ENCODE data around the gene SLC19A1. TPM values are rescaled to one million over a fixed set of nuclear protein-coding genes. Genes with fewer than 3 reads are reported as not detected.

SLC19A1 gene
- polyA plus RNA-seq, 1 of the 3 experiments (the other 2 are of a cell fraction) = 15.0 TPM

DNA sequence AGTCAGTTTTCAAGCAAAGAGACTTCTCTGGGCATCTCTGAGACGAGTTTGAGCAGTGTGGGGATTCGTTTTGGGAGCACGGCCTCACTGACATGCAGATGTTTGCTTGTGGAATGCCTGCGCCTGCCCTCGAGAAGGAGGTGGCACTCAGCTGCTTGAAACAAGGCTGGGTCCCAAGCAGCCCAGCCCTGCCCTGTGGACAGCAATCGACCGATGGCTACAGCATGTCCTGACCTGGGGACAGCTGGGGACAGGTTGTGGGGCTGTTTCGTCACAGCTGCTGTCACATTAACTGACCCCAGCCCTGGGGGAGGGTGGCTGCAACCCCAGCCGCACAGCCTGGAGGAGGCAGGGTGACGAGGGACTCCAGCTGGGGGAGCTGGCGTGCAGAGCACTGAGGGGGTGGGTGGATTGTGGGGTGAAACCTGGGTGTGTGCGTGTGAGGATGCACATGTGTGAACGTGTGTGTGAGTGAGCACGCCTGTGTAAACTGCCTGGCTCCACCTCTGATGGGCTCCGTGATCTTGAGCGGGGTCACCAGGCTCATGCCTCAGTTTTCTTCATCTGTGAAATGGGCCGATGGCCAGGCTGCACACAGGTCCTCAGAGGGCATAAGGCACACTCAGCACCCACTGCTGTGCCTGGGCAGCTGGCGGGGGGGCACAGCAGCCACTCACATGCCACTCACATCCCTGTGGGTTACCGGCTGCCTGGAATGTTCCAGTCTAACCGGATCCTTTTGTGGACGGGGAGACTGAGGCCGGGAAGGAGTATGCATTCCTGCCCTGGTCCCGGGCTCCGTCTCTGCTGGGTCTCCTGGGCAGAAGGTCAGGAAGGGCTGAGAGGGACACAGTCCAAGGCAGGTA, 87.9 kb downstream of the SLC19A1 start:
- no peaks in the 10 kb centered on the region for H3K9me3 ChIP-seq
- peaks cover 79% of the 10 kb centered on the region for H4K20me1 ChIP-seq (ENCODE audit: insufficient read depth)
- ChIA-PET CTCF (interaction anchor here (0.8 to 2.1 kb wide), 6 partner anchors 9 to 314 kb away, joined by 3 to 6 read pairs (median 5); no protein-coding TSS in a partner anchor), POLR2A (no interaction called here)
- peaks cover 0 to 5% of the 10 kb centered on the region in 2 experiments for H3K36me3 ChIP-seq (replicated peaks in 1 of 2; ENCODE audit: control insufficient read depth in 1 of 2, insufficient read depth in 2 of 2, low read length in 1 of 2)
- no peak for DNase-seq
- no peak overlapping the region for H3K4me3 ChIP-seq (ENCODE audit: low read depth in 2 of 2, low read length in 1 of 2)
- no peak overlapping the region for H2AFZ ChIP-seq (ENCODE audit: low read depth)
- H3K9me2 ChIP-seq = no peaks in the 10 kb centered on the region
- no peak overlapping the region; the same call in 1 of the 2 replicates for H3K4me2 ChIP-seq
- WGBS (ENCODE audit: low lambda C conversion rate) = 93% methylated on average over 19 of the region's 24 CpGs
- H3K79me2 ChIP-seq (ENCODE audit: insufficient read depth) = peaks cover 56% of the 10 kb centered on the region
- H3K27me3 ChIP-seq (ENCODE audit: insufficient read depth) = no peaks in the 10 kb centered on the region
- H3K9ac ChIP-seq = no peak overlapping the region
- peaks cover 0 to 13% of the 10 kb centered on the region in 2 experiments; a peak in 1 of 4 replicates for H3K4me1 ChIP-seq (ENCODE audit: control insufficient read depth in 1 of 2, insufficient read depth in 2 of 2, low read depth in 1 of 2, low read length in 1 of 2)
- peaks cover 18% of the 10 kb centered on the region for H3F3A ChIP-seq (replicated peaks; ENCODE audit: insufficient read depth)
- TF ChIP-seq FOSL2 (IDR thresholded peaks at IDR 0.05; ENCODE audit: borderline replicate concordance, low read depth) (no peak), MXI1 (IDR thresholded peaks at IDR 0.05; ENCODE audit: low read depth, low read length) (no peak), SMC3 (IDR thresholded peaks at IDR 0.05; ENCODE audit: low read depth, low read length) (no peak), FOXM1 (IDR thresholded peaks at IDR 0.05; ENCODE audit: low read depth) (no peak), GATA2 (CRISPR knock-in tag; IDR thresholded peaks at IDR 0.05) (no peak), TEAD4 (IDR thresholded peaks at IDR 0.05; ENCODE audit: borderline replicate concordance, insufficient read depth) (no peak), EZH2phosphoT487 (IDR thresholded peaks at IDR 0.05; ENCODE audit: borderline replicate concordance, low read depth) (no peak), SIN3A (IDR thresholded peaks at IDR 0.05; ENCODE audit: borderline replicate concordance, low read depth, low read length) (no peak), EP300 (IDR thresholded peaks at IDR 0.05; ENCODE audit: borderline replicate concordance in 1 of 2, low read depth in 1 of 2, low read length in 1 of 2) (no peak), CHD2 (IDR thresholded peaks at IDR 0.05; ENCODE audit: low read length, partially characterized antibody) (no peak), POLR2AphosphoS5 (IDR thresholded peaks at IDR 0.05; ENCODE audit: low read depth, low read length) (no peak), ELF1 (IDR thresholded peaks at IDR 0.05) (no peak), GABPA (IDR thresholded peaks at IDR 0.05; ENCODE audit: low read depth) (no peak), TAF1 (IDR thresholded peaks at IDR 0.05; ENCODE audit: borderline replicate concordance, low read depth, low read length) (no peak)
- TF ChIP-seq, protein P1, sequence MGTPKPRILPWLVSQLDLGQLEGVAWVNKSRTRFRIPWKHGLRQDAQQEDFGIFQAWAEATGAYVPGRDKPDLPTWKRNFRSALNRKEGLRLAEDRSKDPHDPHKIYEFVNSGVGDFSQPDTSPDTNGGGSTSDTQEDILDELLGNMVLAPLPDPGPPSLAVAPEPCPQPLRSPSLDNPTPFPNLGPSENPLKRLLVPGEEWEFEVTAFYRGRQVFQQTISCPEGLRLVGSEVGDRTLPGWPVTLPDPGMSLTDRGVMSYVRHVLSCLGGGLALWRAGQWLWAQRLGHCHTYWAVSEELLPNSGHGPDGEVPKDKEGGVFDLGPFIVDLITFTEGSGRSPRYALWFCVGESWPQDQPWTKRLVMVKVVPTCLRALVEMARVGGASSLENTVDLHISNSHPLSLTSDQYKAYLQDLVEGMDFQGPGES (IDR thresholded peaks at IDR 0.05; ENCODE audit: low read depth, low read length) = no peak
- TF ChIP-seq, protein P2, sequence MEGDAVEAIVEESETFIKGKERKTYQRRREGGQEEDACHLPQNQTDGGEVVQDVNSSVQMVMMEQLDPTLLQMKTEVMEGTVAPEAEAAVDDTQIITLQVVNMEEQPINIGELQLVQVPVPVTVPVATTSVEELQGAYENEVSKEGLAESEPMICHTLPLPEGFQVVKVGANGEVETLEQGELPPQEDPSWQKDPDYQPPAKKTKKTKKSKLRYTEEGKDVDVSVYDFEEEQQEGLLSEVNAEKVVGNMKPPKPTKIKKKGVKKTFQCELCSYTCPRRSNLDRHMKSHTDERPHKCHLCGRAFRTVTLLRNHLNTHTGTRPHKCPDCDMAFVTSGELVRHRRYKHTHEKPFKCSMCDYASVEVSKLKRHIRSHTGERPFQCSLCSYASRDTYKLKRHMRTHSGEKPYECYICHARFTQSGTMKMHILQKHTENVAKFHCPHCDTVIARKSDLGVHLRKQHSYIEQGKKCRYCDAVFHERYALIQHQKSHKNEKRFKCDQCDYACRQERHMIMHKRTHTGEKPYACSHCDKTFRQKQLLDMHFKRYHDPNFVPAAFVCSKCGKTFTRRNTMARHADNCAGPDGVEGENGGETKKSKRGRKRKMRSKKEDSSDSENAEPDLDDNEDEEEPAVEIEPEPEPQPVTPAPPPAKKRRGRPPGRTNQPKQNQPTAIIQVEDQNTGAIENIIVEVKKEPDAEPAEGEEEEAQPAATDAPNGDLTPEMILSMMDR (IDR thresholded peaks at IDR 0.05) = no peak
- TF ChIP-seq, protein P3, sequence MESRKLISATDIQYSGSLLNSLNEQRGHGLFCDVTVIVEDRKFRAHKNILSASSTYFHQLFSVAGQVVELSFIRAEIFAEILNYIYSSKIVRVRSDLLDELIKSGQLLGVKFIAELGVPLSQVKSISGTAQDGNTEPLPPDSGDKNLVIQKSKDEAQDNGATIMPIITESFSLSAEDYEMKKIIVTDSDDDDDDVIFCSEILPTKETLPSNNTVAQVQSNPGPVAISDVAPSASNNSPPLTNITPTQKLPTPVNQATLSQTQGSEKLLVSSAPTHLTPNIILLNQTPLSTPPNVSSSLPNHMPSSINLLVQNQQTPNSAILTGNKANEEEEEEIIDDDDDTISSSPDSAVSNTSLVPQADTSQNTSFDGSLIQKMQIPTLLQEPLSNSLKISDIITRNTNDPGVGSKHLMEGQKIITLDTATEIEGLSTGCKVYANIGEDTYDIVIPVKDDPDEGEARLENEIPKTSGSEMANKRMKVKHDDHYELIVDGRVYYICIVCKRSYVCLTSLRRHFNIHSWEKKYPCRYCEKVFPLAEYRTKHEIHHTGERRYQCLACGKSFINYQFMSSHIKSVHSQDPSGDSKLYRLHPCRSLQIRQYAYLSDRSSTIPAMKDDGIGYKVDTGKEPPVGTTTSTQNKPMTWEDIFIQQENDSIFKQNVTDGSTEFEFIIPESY (IDR thresholded peaks at IDR 0.05; ENCODE audit: borderline replicate concordance, low read depth) = no peak
- TF ChIP-seq, protein P4, sequence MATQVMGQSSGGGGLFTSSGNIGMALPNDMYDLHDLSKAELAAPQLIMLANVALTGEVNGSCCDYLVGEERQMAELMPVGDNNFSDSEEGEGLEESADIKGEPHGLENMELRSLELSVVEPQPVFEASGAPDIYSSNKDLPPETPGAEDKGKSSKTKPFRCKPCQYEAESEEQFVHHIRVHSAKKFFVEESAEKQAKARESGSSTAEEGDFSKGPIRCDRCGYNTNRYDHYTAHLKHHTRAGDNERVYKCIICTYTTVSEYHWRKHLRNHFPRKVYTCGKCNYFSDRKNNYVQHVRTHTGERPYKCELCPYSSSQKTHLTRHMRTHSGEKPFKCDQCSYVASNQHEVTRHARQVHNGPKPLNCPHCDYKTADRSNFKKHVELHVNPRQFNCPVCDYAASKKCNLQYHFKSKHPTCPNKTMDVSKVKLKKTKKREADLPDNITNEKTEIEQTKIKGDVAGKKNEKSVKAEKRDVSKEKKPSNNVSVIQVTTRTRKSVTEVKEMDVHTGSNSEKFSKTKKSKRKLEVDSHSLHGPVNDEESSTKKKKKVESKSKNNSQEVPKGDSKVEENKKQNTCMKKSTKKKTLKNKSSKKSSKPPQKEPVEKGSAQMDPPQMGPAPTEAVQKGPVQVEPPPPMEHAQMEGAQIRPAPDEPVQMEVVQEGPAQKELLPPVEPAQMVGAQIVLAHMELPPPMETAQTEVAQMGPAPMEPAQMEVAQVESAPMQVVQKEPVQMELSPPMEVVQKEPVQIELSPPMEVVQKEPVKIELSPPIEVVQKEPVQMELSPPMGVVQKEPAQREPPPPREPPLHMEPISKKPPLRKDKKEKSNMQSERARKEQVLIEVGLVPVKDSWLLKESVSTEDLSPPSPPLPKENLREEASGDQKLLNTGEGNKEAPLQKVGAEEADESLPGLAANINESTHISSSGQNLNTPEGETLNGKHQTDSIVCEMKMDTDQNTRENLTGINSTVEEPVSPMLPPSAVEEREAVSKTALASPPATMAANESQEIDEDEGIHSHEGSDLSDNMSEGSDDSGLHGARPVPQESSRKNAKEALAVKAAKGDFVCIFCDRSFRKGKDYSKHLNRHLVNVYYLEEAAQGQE (IDR thresholded peaks at IDR 0.05; ENCODE audit: low read depth, low read length) = no peak
- TF ChIP-seq, protein P5, sequence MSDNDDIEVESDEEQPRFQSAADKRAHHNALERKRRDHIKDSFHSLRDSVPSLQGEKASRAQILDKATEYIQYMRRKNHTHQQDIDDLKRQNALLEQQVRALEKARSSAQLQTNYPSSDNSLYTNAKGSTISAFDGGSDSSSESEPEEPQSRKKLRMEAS (IDR thresholded peaks at IDR 0.05; ENCODE audit: low read depth) = no peak
- no peak overlapping the region for H3K27ac ChIP-seq (ENCODE audit: low read depth in 2 of 2, low read length in 1 of 2)

All from SK-N-SH (cell line).